GM06990 (cell line): ENCODE measurements around the gene LRTM1.

Source experiments
- DNase-seq: peaks from one replicate; pipeline ENCODE4 v3.0.0-alpha.2; 2011; ENCODE audit not compliant: insufficient read length; ENCODE audit errors: extremely low read depth
- H3K27me3 ChIP-seq: replicated peaks from 2 replicates; pipeline ENCODE4 v1.6.0; 2011; ENCODE audit warnings: low read length; ENCODE audit not compliant: control insufficient read depth, insufficient read depth
- H3K36me3 ChIP-seq: 2 replicates; pipeline ENCODE4 v1.5.1; 2011; ENCODE audit warnings: low read length; ENCODE audit not compliant: control insufficient read depth, insufficient read depth
- H3K4me3 ChIP-seq: replicated peaks from 2 replicates; pipeline ENCODE4 v1.5.1; 2011; ENCODE audit warnings: low read depth, mild to moderate bottlenecking, control low read depth, low read length
- CTCF ChIP-seq: IDR thresholded peaks from 2 replicates; pipeline ENCODE4 v1.5.1; 2011; ENCODE audit warnings: low read length, control low read depth, mild to moderate bottlenecking, inconsistent platforms; ENCODE audit not compliant: insufficient read depth, poor library complexity, severe bottlenecking

LRTM1 gene

GRCh38 chr3:54901906-54902685 lies 25.8 kb downstream of the LRTM1 start:
- TF ChIP-seq CTCF: no peak
- no peaks in the 10 kb centered on the region; the same call in 1 of the 2 replicates for H3K27me3 ChIP-seq
- H3K4me3 ChIP-seq: no peak overlapping the region
- H3K36me3 ChIP-seq: no peaks in the 10 kb centered on the region
- DNase-seq: no peak

- no peak for DNase-seq
- H3K4me3 ChIP-seq: no peak overlapping the region
These were observed 26.8 kb downstream of the LRTM1 start for GRCh38 chr3:54900838-54901591.

GRCh38 chr3:54899273-54899672 lies 28.6 kb downstream of the LRTM1 start:
- no peak for TF ChIP-seq CTCF
- no peak overlapping the region for H3K4me3 ChIP-seq
- DNase-seq: no peak
- no peaks in the 10 kb centered on the region for H3K36me3 ChIP-seq
- no peaks in the 10 kb centered on the region; the same call in none of the 2 replicates for H3K27me3 ChIP-seq

More at GRCh38 chr3:54900838-54901591, 26.8 kb downstream of the LRTM1 start:
- no peaks in the 10 kb centered on the region; the same call in none of the 2 replicates for H3K27me3 ChIP-seq
- no peaks in the 10 kb centered on the region for H3K36me3 ChIP-seq
- no peak for TF ChIP-seq CTCF

GRCh38 chr3:54897028-54897711 lies 30.7 kb downstream of the LRTM1 start:
- Histone ChIP-seq H3K36me3 (no peaks in the 10 kb centered on the region), H3K27me3 (no peaks in the 10 kb centered on the region; the same call in none of the 2 replicates), H3K4me3 (no peak overlapping the region)
- no peak for DNase-seq
- no peak for TF ChIP-seq CTCF

- Histone ChIP-seq H3K27me3 (no peaks in the 10 kb centered on the region; the same call in none of the 2 replicates), H3K4me3 (no peak overlapping the region), H3K36me3 (no peaks in the 10 kb centered on the region)
- no peak for DNase-seq
- no peak for TF ChIP-seq CTCF
These were observed 32.2 kb downstream of the LRTM1 start for GRCh38 chr3:54895613-54896012.
